Measurements from ENCODE around the gene KRTAP10-1. TPM values are rescaled to one million over a fixed set of nuclear protein-coding genes. Genes with fewer than 3 reads are reported as not detected.

KRTAP10-1 gene
- total and polyA plus RNA-seq, 9 of the 15 experiments (the other 6 are each of a cell fraction or from before 2014, with no cell fraction given) = not detected

- TF ChIP-seq RERE (CRISPR knock-in tag; IDR thresholded peaks at IDR 0.05; ENCODE audit: borderline replicate concordance) = no peak
- TF ChIP-seq EGR1 (conservative IDR thresholded peaks at IDR 0.05) = no peak
- TF ChIP-seq ETV6 (IDR thresholded peaks at IDR 0.05; ENCODE audit: borderline replicate concordance in 1 of 2, low read depth in 2 of 2, low read length in 1 of 2) = no peak
- no peak for TF ChIP-seq ETV6 (CRISPR knock-in tag; IDR thresholded peaks at IDR 0.05; ENCODE audit: borderline replicate concordance)
- no peak for TF ChIP-seq U2AF2 (optimal IDR thresholded peaks at IDR 0.05; ENCODE audit: low read depth, low read length)
- no peak for TF ChIP-seq MAX (CRISPR knock-in tag; IDR thresholded peaks at IDR 0.05)
These were observed 11.9 kb downstream of the KRTAP10-1 start (continued) for GRCh38 chr21:44527983-44528633.

Measured in K562 (cell line).